IPS DF 6.9 (cell line): ENCODE data around the gene ADAMTS12.

Experiments used
- DNase-seq: peaks from one replicate; pipeline ENCODE4 v3.0.0-alpha.2; 2013; ENCODE audit warnings: low read depth, low spot score
- H3K27ac ChIP-seq: one replicate; pipeline ENCODE4 v1.5.1; 2013; ENCODE audit warnings: low read length, control low read depth
- H3K27me3 ChIP-seq: 2 replicates; pipeline ENCODE4 v1.6.1; 2013; ENCODE audit warnings: mild to moderate bottlenecking, low read length; ENCODE audit not compliant: control insufficient read depth, insufficient read depth
- H3K36me3 ChIP-seq: 2 replicates; pipeline ENCODE4 v1.6.1; 2013; ENCODE audit warnings: low read length; ENCODE audit not compliant: control insufficient read depth, insufficient read depth
- H3K4me1 ChIP-seq: 2 replicates; pipeline ENCODE4 v1.6.1; 2013; ENCODE audit warnings: low read length; ENCODE audit not compliant: control insufficient read depth, insufficient read depth
- H3K4me3 ChIP-seq: 2 replicates; pipeline ENCODE4 v1.5.1; 2013; ENCODE audit warnings: mild to moderate bottlenecking, low read length
- H3K9me3 ChIP-seq: 2 replicates; pipeline ENCODE4 v1.6.1; 2013; ENCODE audit warnings: low read length, inconsistent platforms; ENCODE audit not compliant: control insufficient read depth, insufficient read depth
- WGBS: extraction: QIAGEN DNeasy Blood & Tissue Kit; methylation state at CpG from one replicate; pipeline ENCODE4 v1.1.7; 2013; ENCODE audit warnings: mixed read lengths, missing lambda C conversion rate; ENCODE audit not compliant: insufficient read length, insufficient coverage; 5-methylcytosine and 5-hydroxymethylcytosine counted together

The ADAMTS12 gene

GRCh38 chr5:33608344-33609041, 283.3 kb downstream of the ADAMTS12 start:
- Histone ChIP-seq H3K36me3 (no peaks in the 10 kb centered on the region), H3K27ac (no peak overlapping the region), H3K27me3 (no peaks in the 10 kb centered on the region), H3K4me1 (no peaks in the 10 kb centered on the region), H3K4me3 (no peak overlapping the region), H3K9me3 (no peaks in the 10 kb centered on the region)
- no peak for DNase-seq
- no CpG with 5 or more reads among the region's 8 CpGs for WGBS

GRCh38 chr5:33604503-33604902, 287.3 kb downstream of the ADAMTS12 start:
- no peak for DNase-seq
- Histone ChIP-seq H3K27ac (no peak overlapping the region), H3K27me3 (no peaks in the 10 kb centered on the region), H3K4me1 (no peaks in the 10 kb centered on the region), H3K36me3 (no peaks in the 10 kb centered on the region), H3K9me3 (no peaks in the 10 kb centered on the region), H3K4me3 (no peak overlapping the region)
- no CpG with 5 or more reads among the region's 2 CpGs for WGBS

- no peak for DNase-seq
- WGBS = no CpG with 5 or more reads among the region's 3 CpGs
- no peak overlapping the region for H3K4me3 ChIP-seq
- no peaks in the 10 kb centered on the region for H3K4me1 ChIP-seq
- no peaks in the 10 kb centered on the region for H3K27me3 ChIP-seq
- no peaks in the 10 kb centered on the region for H3K9me3 ChIP-seq
- no peak overlapping the region for H3K27ac ChIP-seq
- no peaks in the 10 kb centered on the region for H3K36me3 ChIP-seq
These were observed 289.9 kb downstream of the ADAMTS12 start for GRCh38 chr5:33601881-33602280.

- Histone ChIP-seq H3K27ac (no peak overlapping the region), H3K36me3 (no peaks in the 10 kb centered on the region), H3K4me3 (no peak overlapping the region), H3K27me3 (no peaks in the 10 kb centered on the region), H3K4me1 (no peaks in the 10 kb centered on the region), H3K9me3 (no peaks in the 10 kb centered on the region)
- no peak for DNase-seq
- WGBS = no CpG with 5 or more reads among the region's 4 CpGs
These were observed 296.5 kb downstream of the ADAMTS12 start for GRCh38 chr5:33595303-33595702.

GRCh38 chr5:33594006-33594405, 297.8 kb downstream of the ADAMTS12 start:
- no peak overlapping the region for H3K27ac ChIP-seq
- H3K4me1 ChIP-seq = no peaks in the 10 kb centered on the region
- no peak overlapping the region for H3K4me3 ChIP-seq
- no peaks in the 10 kb centered on the region for H3K36me3 ChIP-seq
- DNase-seq = no peak
- WGBS = no CpG with 5 or more reads among the region's 4 CpGs
- H3K9me3 ChIP-seq = no peaks in the 10 kb centered on the region
- H3K27me3 ChIP-seq = no peaks in the 10 kb centered on the region

- Histone ChIP-seq H3K36me3 (no peaks in the 10 kb centered on the region), H3K27ac (no peak overlapping the region), H3K4me1 (no peaks in the 10 kb centered on the region), H3K4me3 (no peak overlapping the region), H3K27me3 (no peaks in the 10 kb centered on the region), H3K9me3 (no peaks in the 10 kb centered on the region)
- no peak for DNase-seq
- no CpG with 5 or more reads among the region's 1 CpG for WGBS
These were observed 299.5 kb downstream of the ADAMTS12 start for GRCh38 chr5:33592245-33592644.

GRCh38 chr5:33588654-33589372, 303.0 kb downstream of the ADAMTS12 start:
- H3K9me3 ChIP-seq = no peaks in the 10 kb centered on the region
- H3K27me3 ChIP-seq = no peaks in the 10 kb centered on the region
- no peaks in the 10 kb centered on the region for H3K4me1 ChIP-seq
- H3K36me3 ChIP-seq = no peaks in the 10 kb centered on the region
- H3K27ac ChIP-seq = no peak overlapping the region
- peak; percentile 61 for DNase-seq
- no peak overlapping the region for H3K4me3 ChIP-seq
- WGBS = no CpG with 5 or more reads among the region's 16 CpGs

GRCh38 chr5:33583332-33583731, 308.5 kb downstream of the ADAMTS12 start:
- Histone ChIP-seq H3K27me3 (no peaks in the 10 kb centered on the region), H3K27ac (no peak overlapping the region)
- WGBS = no CpG with 5 or more reads among the region's 6 CpGs

GRCh38 chr5:33582417-33582816, 309.4 kb downstream of the ADAMTS12 start:
- Histone ChIP-seq H3K4me1 (no peaks in the 10 kb centered on the region), H3K27ac (no peak overlapping the region), H3K36me3 (no peaks in the 10 kb centered on the region), H3K9me3 (no peaks in the 10 kb centered on the region), H3K27me3 (no peaks in the 10 kb centered on the region), H3K4me3 (no peak overlapping the region)
- no peak for DNase-seq
- WGBS = no CpG with 5 or more reads among the region's 7 CpGs

More at GRCh38 chr5:33583332-33583731, 308.5 kb downstream of the ADAMTS12 start:
- Histone ChIP-seq H3K36me3 (no peaks in the 10 kb centered on the region), H3K4me1 (no peaks in the 10 kb centered on the region), H3K9me3 (no peaks in the 10 kb centered on the region), H3K4me3 (no peak overlapping the region)
- DNase-seq = no peak

GRCh38 chr5:33579789-33580188, 312.0 kb downstream of the ADAMTS12 start:
- WGBS = no CpG with 5 or more reads among the region's 2 CpGs
- H3K9me3 ChIP-seq = no peaks in the 10 kb centered on the region
- H3K4me3 ChIP-seq = no peak overlapping the region
- H3K36me3 ChIP-seq = no peaks in the 10 kb centered on the region
- DNase-seq = no peak
- no peaks in the 10 kb centered on the region for H3K4me1 ChIP-seq
- H3K27ac ChIP-seq = no peak overlapping the region
- no peaks in the 10 kb centered on the region for H3K27me3 ChIP-seq

- no peak overlapping the region for H3K4me3 ChIP-seq
- WGBS = no CpG with 5 or more reads among the region's 3 CpGs
- no peak overlapping the region for H3K27ac ChIP-seq
- H3K36me3 ChIP-seq = no peaks in the 10 kb centered on the region
- H3K27me3 ChIP-seq = no peaks in the 10 kb centered on the region
- DNase-seq = no peak
- no peaks in the 10 kb centered on the region for H3K4me1 ChIP-seq
- H3K9me3 ChIP-seq = no peaks in the 10 kb centered on the region
These were observed 312.6 kb downstream of the ADAMTS12 start for GRCh38 chr5:33579152-33579551.
